Measurements from ENCODE around the gene EFS.

EFS gene

GRCh38 chr14:23377573-23378563 is 12.9 kb upstream of the EFS start:
- no peak for DNase-seq

- no peak for DNase-seq
These were observed 12.2 kb upstream of the EFS start for GRCh38 chr14:23377198-23377550.

GRCh38 chr14:23376482-23377197 is 11.7 kb upstream of the EFS start, which contains the start of gene CMTM5:
CMTM5 (plus strand) TSS chr14:23377046; CDS start chr14:23377252, 206 bp downstream.
- no peak for DNase-seq

GRCh38 chr14:23375527-23376251 is 10.7 kb upstream of the EFS start:
- DNase-seq: no peak

- no peak for DNase-seq
These were observed 8.1 kb upstream of the EFS start for GRCh38 chr14:23373041-23373440.

- DNase-seq: no peak
These were observed 7.5 kb upstream of the EFS start, which contains the start of gene IL25 for GRCh38 chr14:23372509-23372908. IL25 (plus strand) TSS chr14:23372809.

- no peak for DNase-seq
These were observed 6.9 kb upstream of the EFS start for GRCh38 chr14:23371865-23372264.

GRCh38 chr14:23370221-23370620 is 5.2 kb upstream of the EFS start:
- DNase-seq: no peak

- no peak for DNase-seq
These were observed 1.5 kb upstream of the EFS start for GRCh38 chr14:23366426-23366921.

GRCh38 chr14:23365732-23366425 is 907 bp upstream of the EFS start:
- DNase-seq: no peak

- no peak for DNase-seq
These were observed 572 bp downstream of the EFS start for GRCh38 chr14:23364164-23365035.

GRCh38 chr14:23362200-23362599 is 2.8 kb downstream of the EFS start:
- no peak for DNase-seq

GRCh38 chr14:23361763-23362162 is 3.2 kb downstream of the EFS start:
- DNase-seq: no peak

GRCh38 chr14:23361320-23361719 is 3.7 kb downstream of the EFS start:
- no peak for DNase-seq

- no peak for DNase-seq
These were observed 4.5 kb downstream of the EFS start for GRCh38 chr14:23360496-23360895.

- no peak for DNase-seq
These were observed 5.1 kb downstream of the EFS start for GRCh38 chr14:23359722-23360447.

- no peak for DNase-seq
These were observed 5.8 kb downstream of the EFS start for GRCh38 chr14:23359167-23359626.

- DNase-seq: no peak
These were observed 6.3 kb downstream of the EFS start for GRCh38 chr14:23358553-23359166.

- no peak for DNase-seq
These were observed 6.9 kb downstream of the EFS start for GRCh38 chr14:23358042-23358441.

GRCh38 chr14:23357261-23357660 is 7.7 kb downstream of the EFS start:
- no peak for DNase-seq
